Astrocyte (in vitro differentiated cells and primary cell): Measurements from ENCODE around the gene SLC35A3. TPM values are rescaled to one million over a fixed set of nuclear protein-coding genes. Genes with fewer than 3 reads are reported as not detected.

ENCODE experiments used
- DNase-seq: peaks from one replicate; pipeline ENCODE4 v3.0.0-alpha.2; 2010; ENCODE audit warnings: low read depth
- FAIRE-seq: peaks from 2 replicates; lab custom pipeline; 2011; peaks lifted over from hg19 to GRCh38; lab: Jason Lieb, UNC
- H2AFZ ChIP-seq: 2 replicates; pipeline ENCODE4 v1.6.0; 2012; ENCODE audit warnings: low read depth, low read length, inconsistent platforms
- H3K27ac ChIP-seq: 2 replicates; pipeline ENCODE4 v1.5.1; 2011; ENCODE audit warnings: low read depth, low read length, inconsistent platforms
- H3K27me3 ChIP-seq: 2 replicates; pipeline ENCODE4 v1.6.0; 2011; ENCODE audit warnings: low read length, inconsistent platforms; ENCODE audit not compliant: insufficient read depth
- H3K36me3 ChIP-seq: 2 replicates; pipeline ENCODE4 v1.5.1; 2011; ENCODE audit warnings: low read length, inconsistent platforms; ENCODE audit not compliant: insufficient read depth
- H3K4me1 ChIP-seq: 2 replicates; pipeline ENCODE4 v1.5.1; 2011; ENCODE audit warnings: low read length, inconsistent platforms; ENCODE audit not compliant: insufficient read depth
- H3K4me2 ChIP-seq: 2 replicates; pipeline ENCODE4 v1.6.0; 2012; ENCODE audit warnings: low read length, inconsistent platforms
- H3K4me3 ChIP-seq: 2 replicates; pipeline ENCODE4 v1.5.1; 2011; ENCODE audit warnings: low read depth, mild to moderate bottlenecking, low read length, inconsistent platforms; ENCODE audit not compliant: insufficient read depth
- H3K79me2 ChIP-seq: 2 replicates; pipeline ENCODE4 v1.6.0; 2012; ENCODE audit warnings: mild to moderate bottlenecking, low read length, inconsistent platforms; ENCODE audit not compliant: insufficient read depth
- H3K9ac ChIP-seq: 2 replicates; pipeline ENCODE4 v1.6.0; 2012; ENCODE audit warnings: mild to moderate bottlenecking, low read length, inconsistent platforms
- H3K9me3 ChIP-seq: 2 replicates; pipeline ENCODE4 v1.5.1; 2012; ENCODE audit warnings: low read depth, mild to moderate bottlenecking, low read length, inconsistent platforms; ENCODE audit not compliant: insufficient read depth
- H4K20me1 ChIP-seq: 2 replicates; pipeline ENCODE4 v1.6.0; 2012; ENCODE audit warnings: low read length, inconsistent platforms; ENCODE audit not compliant: insufficient read depth
- H3K27ac Mint-ChIP-seq: one replicate; pipeline ENCODE4 v1.8.0; 2021; ENCODE audit warnings: mild to moderate bottlenecking, mixed read lengths; ENCODE audit not compliant: unreplicated experiment
- H3K27me3 Mint-ChIP-seq: one replicate; pipeline ENCODE4 v1.8.0; 2021; ENCODE audit warnings: low read depth, mixed read lengths; ENCODE audit not compliant: unreplicated experiment
- H3K36me3 Mint-ChIP-seq: one replicate; pipeline ENCODE4 v1.8.0; 2021; ENCODE audit warnings: low read depth, mixed read lengths; ENCODE audit not compliant: unreplicated experiment
- H3K4me1 Mint-ChIP-seq: one replicate; pipeline ENCODE4 v1.8.0; 2021; ENCODE audit warnings: low read depth, mixed read lengths; ENCODE audit not compliant: unreplicated experiment
- H3K4me3 Mint-ChIP-seq: one replicate; pipeline ENCODE4 v1.8.0; 2021; ENCODE audit warnings: mild to moderate bottlenecking, moderate library complexity, mixed read lengths; ENCODE audit not compliant: unreplicated experiment
- H3K9me3 Mint-ChIP-seq: one replicate; pipeline ENCODE4 v1.8.0; 2021; ENCODE audit warnings: mild to moderate bottlenecking, mixed read lengths; ENCODE audit not compliant: unreplicated experiment
- CTCF ChIP-seq: IDR thresholded peaks from 2 replicates; pipeline ENCODE4 v1.5.1; 2011; ENCODE audit warnings: low read depth, mild to moderate bottlenecking, inconsistent platforms, low read length, moderate library complexity; ENCODE audit not compliant: insufficient read depth
- EZH2 ChIP-seq: IDR thresholded peaks from 2 replicates; pipeline ENCODE4 v1.6.1; 2012; ENCODE audit warnings: mild to moderate bottlenecking, low read length, inconsistent platforms; ENCODE audit not compliant: insufficient read depth
- total RNA-seq: library from RNA; stranded (reverse); gene quantifications from 2 replicates; pipeline ENCODE4 v1.2.1, GENCODE V29; 2021

SLC35A3 gene
- total RNA-seq, 1 donor from 2014 or later: 20.5 TPM

GRCh38 chr1:99986656-99987225 lies 16.9 kb downstream of the SLC35A3 start:
- H3K27ac Mint-ChIP-seq: no peak overlapping the region

GRCh38 chr1:99988210-99988765 lies 18.5 kb downstream of the SLC35A3 start:
- no peak overlapping the region for H3K27ac ChIP-seq
- DNase-seq (no peak), FAIRE-seq (no peak)
- no peak overlapping the region for H3K4me2 ChIP-seq
- Mint-ChIP-seq H3K36me3 (peaks cover 7% of the 10 kb centered on the region), H3K9me3 (peaks cover 2% of the 10 kb centered on the region), H3K27me3 (no peaks in the 10 kb centered on the region), H3K27ac (no peak overlapping the region), H3K4me1 (no peaks in the 10 kb centered on the region), H3K4me3 (no peak overlapping the region)
- no peak overlapping the region for H3K4me3 ChIP-seq
- TF ChIP-seq CTCF: no peak
- TF ChIP-seq EZH2: no peak
- H3K79me2 ChIP-seq: peaks cover 63% of the 10 kb centered on the region
- no peaks in the 10 kb centered on the region for H3K4me1 ChIP-seq
- no peaks in the 10 kb centered on the region for H3K27me3 ChIP-seq
- no peak overlapping the region for H2AFZ ChIP-seq
- no peaks in the 10 kb centered on the region for H3K36me3 ChIP-seq
- no peak overlapping the region for H3K9ac ChIP-seq
- peaks cover 7% of the 10 kb centered on the region for H3K9me3 ChIP-seq
- H4K20me1 ChIP-seq: peaks cover 10% of the 10 kb centered on the region

More at GRCh38 chr1:99986656-99987225, 16.9 kb downstream of the SLC35A3 start:
- peaks cover 2% of the 10 kb centered on the region for H3K9me3 Mint-ChIP-seq
- H3K27ac ChIP-seq: no peak overlapping the region
- H3K27me3 ChIP-seq: no peaks in the 10 kb centered on the region
- H3K4me3 Mint-ChIP-seq: no peak overlapping the region
- DNase-seq (no peak), FAIRE-seq (no peak)
- peaks cover 61% of the 10 kb centered on the region for H3K79me2 ChIP-seq
- H2AFZ ChIP-seq: no peak overlapping the region
- TF ChIP-seq CTCF: no peak
- TF ChIP-seq EZH2: no peak
- H3K4me3 ChIP-seq: no peak overlapping the region
- H3K36me3 ChIP-seq: no peaks in the 10 kb centered on the region
- no peaks in the 10 kb centered on the region for H3K27me3 Mint-ChIP-seq
- no peaks in the 10 kb centered on the region for H3K4me1 ChIP-seq
- H3K9ac ChIP-seq: no peak overlapping the region
- no peaks in the 10 kb centered on the region for H3K4me1 Mint-ChIP-seq
- peaks cover 7% of the 10 kb centered on the region for H3K36me3 Mint-ChIP-seq
- no peak overlapping the region for H3K4me2 ChIP-seq
- peaks cover 5% of the 10 kb centered on the region for H4K20me1 ChIP-seq
- H3K9me3 ChIP-seq: peaks cover 4% of the 10 kb centered on the region

GRCh38 chr1:99992044-99992722 lies 22.4 kb downstream of the SLC35A3 start:
- peaks cover 2% of the 10 kb centered on the region for H3K9me3 Mint-ChIP-seq

More at GRCh38 chr1:99992044-99992722, 22.4 kb downstream of the SLC35A3 start:
- no peak overlapping the region for H3K4me3 Mint-ChIP-seq
- peaks cover 37% of the 10 kb centered on the region for H3K79me2 ChIP-seq
- H3K4me1 ChIP-seq: no peaks in the 10 kb centered on the region
- TF ChIP-seq CTCF (no peak), EZH2 (no peak)
- H3K27ac ChIP-seq: no peak overlapping the region
- H3K4me3 ChIP-seq: no peak overlapping the region
- no peak overlapping the region for H2AFZ ChIP-seq
- H3K27me3 Mint-ChIP-seq: no peaks in the 10 kb centered on the region
- peaks cover 10% of the 10 kb centered on the region for H4K20me1 ChIP-seq
- H3K4me2 ChIP-seq: no peak overlapping the region
- no peaks in the 10 kb centered on the region for H3K27me3 ChIP-seq
- H3K36me3 ChIP-seq: no peaks in the 10 kb centered on the region
- FAIRE-seq (no peak), DNase-seq (no peak)
- H3K9ac ChIP-seq: no peak overlapping the region
- H3K4me1 Mint-ChIP-seq: no peaks in the 10 kb centered on the region
- H3K9me3 ChIP-seq: peaks cover 7% of the 10 kb centered on the region
- H3K27ac Mint-ChIP-seq: no peak overlapping the region
- peaks cover 8% of the 10 kb centered on the region for H3K36me3 Mint-ChIP-seq
